NB4 (cell line): ENCODE data around the gene ICE2.

Experiments used
- CTCF ChIP-seq: IDR thresholded peaks from one replicate; pipeline ENCODE4 v1.5.1; 2012; ENCODE audit warnings: low read depth, low read length
- MAX ChIP-seq: IDR thresholded peaks from 2 replicates; pipeline ENCODE4 v1.6.1; 2011; ENCODE audit warnings: low read depth, low read length
- MYC ChIP-seq: IDR thresholded peaks from 2 replicates; pipeline ENCODE4 v1.6.1; 2011; ENCODE audit warnings: low read depth, low read length
- POLR2A ChIP-seq: IDR thresholded peaks from 2 replicates; pipeline ENCODE4 v1.6.1; 2011; ENCODE audit warnings: mild to moderate bottlenecking; ENCODE audit not compliant: insufficient read length; ENCODE audit errors: extremely low read depth

GRCh38 chr15:60391722-60392315 is 87.1 kb downstream of the ICE2 start:
- TF ChIP-seq CTCF (no peak), POLR2A (no peak), MYC (no peak), MAX (no peak)
